T-helper 1 cell (primary cell): Measurements from ENCODE around the gene CHRNA5.

Source experiments
- DNase-seq, 5 donors: peaks; one replicate each; pipeline ENCODE4 v3.0.0-alpha.2; 2012 to 2020

Gene CHRNA5

DNA sequence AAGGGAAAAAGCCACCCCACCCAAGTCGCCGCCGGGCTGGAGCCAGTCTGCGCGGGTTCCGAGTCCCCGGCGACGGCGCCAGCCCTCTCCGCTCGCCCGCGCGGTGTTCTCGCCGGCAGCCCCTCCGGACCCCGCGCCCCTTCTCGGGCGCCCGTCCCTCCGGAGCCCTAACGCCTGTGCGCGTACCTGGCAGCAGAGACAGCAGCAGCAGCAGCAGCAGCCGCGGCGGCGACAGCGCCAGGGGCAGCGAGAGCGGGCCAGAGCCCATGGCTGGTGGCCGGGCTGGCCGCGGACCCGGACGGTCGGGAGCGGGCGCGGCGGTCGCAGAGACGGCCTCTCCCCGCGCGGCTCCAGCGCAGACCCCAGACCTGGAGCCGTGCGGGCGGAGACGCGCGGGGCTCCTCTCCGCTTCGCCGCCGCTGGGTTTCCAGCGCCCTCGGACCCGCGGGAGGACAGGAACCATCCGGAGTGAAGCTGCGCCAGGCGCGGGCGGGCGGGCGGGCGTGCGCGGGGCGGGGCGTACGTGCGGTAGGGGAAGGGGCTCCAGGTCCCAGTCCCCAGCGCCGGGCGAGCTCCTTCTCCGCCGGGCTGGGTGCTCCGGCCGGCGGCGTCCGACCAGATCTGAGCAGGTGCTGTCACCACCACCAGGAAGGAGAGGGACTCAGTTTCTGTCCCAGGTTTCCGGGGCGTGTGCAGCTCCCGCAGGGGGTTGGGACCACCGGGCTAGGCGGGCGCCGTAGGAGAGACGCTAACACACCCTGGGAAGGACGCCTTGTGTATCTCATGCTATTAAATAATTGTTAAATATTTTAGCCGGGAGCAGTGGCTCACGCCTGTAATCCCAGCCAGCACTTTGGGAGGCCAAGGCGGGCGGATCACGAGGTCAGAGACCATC is 55.5 kb downstream of the CHRNA5 start, which contains the start of gene CHRNA3:
Gene CHRNA3 (minus strand): TSS at position 470 of the 895 bp plus-strand sequence. CDS start 202 bp downstream, at position 268.
- no peak for DNase-seq

DNA sequence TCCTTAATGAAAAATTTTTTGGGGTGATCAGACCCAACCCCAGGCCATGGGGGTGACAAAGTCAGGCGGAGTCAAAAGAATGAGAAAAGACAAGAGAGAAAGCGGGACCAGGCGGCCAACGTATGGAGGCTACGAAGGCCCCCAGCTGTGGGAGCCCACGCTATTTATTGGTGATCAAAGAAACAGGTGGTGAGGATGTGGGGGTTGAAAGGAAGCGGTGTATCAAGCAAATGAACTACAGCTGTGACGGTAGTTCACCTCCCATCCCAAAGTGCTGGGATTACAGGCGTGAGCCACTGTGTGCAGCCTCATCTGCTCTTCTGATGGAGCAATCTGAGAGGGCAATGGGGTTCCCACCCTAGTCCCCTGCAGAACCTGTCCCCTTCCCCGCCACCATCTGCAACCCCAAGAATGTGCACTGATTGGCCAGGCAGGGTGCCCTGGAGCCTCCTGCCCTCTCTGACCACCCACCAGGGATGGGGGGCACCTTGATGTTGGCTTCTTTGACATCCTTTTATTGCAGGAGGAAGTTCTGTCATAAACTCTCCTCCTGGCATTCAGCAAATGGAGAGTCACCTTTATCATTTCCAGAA is 56.6 kb downstream of the CHRNA5 start:
- no peak for DNase-seq

GRCh38 chr15:78623786-78624497 is 58.6 kb downstream of the CHRNA5 start:
- no peak for DNase-seq

GRCh38 chr15:78624651-78625590 is 59.6 kb downstream of the CHRNA5 start:
- no peak for DNase-seq

DNA sequence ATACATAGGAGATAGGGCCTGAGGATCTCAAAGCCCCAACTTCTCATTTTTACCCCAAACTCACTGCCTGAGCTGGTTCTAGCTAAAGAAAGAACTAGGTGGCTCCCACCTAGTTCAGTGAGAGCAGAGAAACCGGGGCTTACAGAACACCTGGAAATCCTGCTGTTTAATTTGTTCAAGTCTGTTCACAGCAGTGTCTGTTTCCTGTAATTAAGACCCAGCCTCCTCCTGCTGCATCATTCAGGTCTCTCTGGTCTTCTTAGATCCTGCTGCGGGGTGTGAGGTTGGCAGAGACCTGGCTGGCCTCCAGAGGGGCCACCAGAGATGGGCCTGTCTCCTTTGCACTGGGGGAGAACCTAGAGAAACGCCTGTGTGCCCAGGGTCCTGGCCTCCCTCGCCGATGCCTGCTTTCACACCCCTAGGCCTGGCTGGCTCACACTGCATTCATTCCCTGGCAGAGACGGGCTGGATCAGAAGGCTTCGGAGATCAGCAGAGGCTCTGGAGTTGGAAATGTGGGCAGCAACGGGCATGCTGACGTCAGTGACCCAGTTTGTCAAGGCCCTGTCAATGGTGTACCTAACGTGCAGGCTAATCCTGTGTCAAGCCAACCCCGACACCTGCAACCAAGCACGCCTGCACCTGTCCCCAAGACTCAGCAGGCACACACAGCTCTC is 60.4 kb downstream of the CHRNA5 start:
- DNase-seq, result no peak

DNA sequence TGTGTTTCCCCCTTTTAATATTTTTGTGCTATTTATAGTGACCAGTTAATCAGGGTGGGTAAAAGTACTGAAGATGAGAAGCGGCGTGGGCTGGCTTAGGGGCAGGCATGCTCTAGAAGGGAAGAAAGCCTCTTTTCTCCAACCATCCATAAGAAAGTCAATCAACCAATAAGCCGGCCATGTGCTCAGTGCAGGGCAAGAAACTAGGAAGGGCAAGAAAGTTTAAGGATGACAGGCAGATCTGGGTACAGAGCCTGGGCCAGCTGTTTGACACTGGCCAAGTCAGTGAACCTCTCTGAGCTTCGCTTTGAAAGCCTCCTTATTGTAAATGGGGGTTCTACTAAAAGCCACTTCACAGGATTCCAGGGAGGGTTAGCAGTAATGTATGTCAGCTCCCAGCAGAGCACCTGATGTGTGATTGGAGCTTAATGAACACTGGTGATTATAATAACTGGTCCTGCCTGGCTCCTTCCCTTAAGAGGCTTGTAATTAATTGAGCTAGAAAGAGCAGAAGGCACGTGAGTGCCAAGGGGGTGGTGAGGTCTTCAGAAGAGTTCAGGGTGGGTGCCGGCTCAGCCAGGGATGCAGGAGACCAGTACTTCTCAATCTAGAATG is 61.2 kb downstream of the CHRNA5 start:
- no peak for DNase-seq

DNA sequence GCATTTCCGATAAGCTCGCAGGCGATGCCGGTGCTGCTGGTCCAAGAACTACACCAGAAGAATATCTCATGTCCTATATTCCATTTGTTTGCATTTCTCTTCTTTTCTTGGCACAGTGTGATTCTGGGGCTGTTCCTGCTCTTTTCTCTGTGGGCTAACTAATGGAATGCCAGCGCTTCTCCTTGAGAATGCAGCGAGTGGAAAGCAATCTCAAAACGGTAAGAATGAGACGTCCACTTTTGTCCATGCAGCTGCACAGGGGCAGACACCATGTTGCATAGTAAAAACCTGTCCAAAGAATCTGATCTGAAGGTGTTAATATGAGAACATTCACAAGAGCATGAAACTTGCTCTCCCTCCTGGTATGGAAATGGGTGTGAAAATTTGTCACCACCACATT is 62.0 kb downstream of the CHRNA5 start:
- DNase-seq, result no peak

DNA sequence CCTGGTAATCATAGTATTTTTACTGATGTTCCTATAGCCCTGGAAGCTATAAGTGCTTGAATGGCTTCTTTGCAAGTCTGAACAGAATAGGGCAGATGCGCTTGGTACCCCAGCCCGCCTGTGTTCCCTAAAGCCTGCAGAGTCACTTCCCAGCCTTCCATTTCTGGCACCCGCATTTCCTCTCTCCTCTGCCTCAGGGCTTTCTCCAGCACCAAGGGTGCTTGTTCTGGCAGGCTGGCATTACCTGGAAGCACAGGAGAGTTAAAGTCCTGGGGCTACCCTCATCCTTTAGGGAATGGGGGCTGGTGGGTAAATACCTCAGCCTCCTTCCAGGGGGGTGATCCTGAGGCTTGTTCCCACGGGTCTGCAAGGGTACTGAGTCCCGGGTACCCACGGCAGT is 62.9 kb downstream of the CHRNA5 start:
- DNase-seq, result no peak

DNA sequence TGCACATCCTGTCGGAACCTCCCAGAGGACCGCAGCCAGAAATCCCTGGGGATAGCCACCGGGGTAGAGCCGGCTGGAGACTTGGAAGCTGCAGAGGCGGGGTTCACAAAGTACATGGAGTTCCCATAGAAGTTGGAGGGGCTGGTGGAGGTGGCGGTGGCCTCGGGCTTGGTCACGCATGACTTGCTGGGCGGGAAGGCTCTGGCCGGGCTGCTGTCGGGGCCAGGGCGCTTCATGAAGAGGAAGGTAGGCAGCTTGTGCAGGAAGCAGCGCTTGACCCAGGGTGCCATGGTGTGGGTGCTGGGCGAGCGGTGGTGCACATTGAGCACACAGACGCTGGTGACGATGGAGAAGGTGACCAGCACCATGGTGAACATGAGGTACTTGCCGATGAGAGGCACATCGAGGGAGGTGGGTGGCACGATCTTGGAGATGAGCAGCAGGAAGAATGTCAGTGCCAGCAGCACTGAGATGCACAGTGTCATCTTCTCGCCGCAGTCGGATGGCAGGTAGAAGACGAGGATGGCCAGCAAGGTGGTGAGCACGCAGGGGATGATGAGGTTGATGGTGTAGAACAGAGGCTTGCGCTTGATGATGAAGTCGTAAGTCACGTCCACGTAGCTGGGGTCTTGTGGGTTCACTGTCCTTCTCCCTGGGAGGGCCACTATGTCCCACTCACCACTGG is 63.9 kb downstream of the CHRNA5 start:
- DNase-seq, result no peak

- DNase-seq, result no peak
Observed at GRCh38 chr15:78629716-78630065, 64.4 kb downstream of the CHRNA5 start.

- DNase-seq, result no peak
Observed at GRCh38 chr15:78630886-78631633, 65.7 kb downstream of the CHRNA5 start.

GRCh38 chr15:78633348-78633747 is 68.0 kb downstream of the CHRNA5 start:
- no peak for DNase-seq

GRCh38 chr15:78634210-78635145 is 69.2 kb downstream of the CHRNA5 start:
- no peak for DNase-seq

DNA sequence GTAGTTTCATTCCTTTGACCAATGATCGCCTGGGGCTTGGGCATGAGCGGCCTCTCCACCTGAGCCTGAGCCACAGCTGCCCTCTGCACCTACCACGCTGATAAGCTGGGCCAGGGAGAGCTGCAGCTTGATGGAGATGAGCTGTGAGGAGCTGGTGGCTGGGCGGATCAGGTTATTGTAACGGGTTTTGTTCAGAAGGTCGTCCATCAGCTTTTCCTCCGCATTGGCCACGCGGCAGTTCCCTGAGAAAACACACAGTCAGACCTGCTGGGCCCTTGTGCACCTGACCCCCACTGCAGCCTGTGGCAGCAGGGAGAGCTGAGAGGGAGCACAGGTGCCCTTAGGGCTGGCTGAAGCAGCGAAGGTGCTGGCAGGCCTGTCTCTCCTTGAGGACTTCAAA is 70.0 kb downstream of the CHRNA5 start:
- no peak for DNase-seq

DNA sequence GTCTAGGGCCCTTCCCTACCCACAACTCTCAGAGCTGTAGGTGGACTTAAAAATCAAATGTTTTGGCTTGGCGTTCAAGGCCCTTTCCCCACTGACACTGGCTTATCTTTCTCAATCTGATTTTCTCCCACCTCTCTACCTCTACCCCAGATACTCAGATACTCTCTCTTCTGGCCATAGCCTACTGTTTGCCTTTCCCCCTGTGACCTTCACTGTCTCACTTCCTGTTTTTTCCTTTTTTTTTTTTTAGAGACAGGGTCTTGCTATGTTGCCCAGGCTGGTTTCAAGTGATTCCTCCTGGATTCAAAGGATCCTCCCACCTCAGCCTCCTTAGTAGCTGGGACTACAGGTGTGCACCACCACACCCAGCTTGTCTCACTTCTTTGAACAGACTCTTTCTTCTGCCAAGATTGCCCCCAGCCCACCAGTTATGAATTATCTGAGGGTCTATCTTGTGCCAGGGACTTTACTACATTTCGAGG is 71.1 kb downstream of the CHRNA5 start:
- no peak for DNase-seq

DNA sequence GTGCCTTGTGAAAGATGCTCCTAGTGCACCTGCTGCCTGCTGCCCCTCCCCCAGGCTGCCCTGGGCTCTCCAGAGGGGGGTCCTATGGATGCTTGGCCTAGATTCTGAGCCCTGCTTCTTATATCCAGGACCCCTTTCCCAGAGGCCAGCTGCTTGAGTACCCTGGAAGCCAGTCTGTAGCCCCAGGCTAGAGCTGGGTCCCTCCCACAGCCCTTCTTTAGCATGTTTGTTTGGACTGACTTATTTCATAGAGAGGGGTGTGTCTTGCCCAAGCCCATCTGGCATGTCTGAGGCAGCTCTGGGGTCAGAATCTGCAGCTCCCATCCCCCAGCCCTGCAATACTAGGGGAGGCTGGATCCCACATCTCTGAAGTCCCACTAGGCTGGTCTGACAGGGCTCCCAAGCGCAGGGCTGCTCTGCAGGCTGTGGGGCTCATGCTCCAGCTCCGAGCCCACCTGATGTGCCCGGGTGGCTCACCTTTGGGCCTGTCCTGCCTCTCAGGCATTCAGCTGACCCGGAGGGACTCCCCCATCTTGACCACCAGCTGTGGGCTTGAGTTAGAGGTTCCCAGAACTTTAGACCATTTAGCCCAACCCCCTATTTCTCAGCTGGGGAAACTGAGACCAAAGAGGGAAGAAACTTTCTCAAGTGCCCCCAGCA is 72.6 kb downstream of the CHRNA5 start:
- no peak for DNase-seq

GRCh38 chr15:78638658-78639314 is 73.5 kb downstream of the CHRNA5 start:
- DNase-seq, result peak in 1 of 5 donors; percentile 31
